Fibroblast of mammary gland (primary cell): ENCODE measurements around the gene PTPRD.

Experiments
- DNase-seq: peaks from one replicate; pipeline ENCODE4 v3.0.0-alpha.2; 2010; ENCODE audit warnings: low read depth
- H3K4me3 ChIP-seq: 2 replicates; pipeline ENCODE4 v1.5.1; 2011; ENCODE audit warnings: low read depth, mild to moderate bottlenecking, low read length, moderate library complexity; ENCODE audit not compliant: control insufficient read depth
- TF ChIP-seq, protein P1 (sequence below): conservative IDR thresholded peaks from 2 replicates; pipeline ENCODE4 v1.5.1; 2011; ENCODE audit warnings: low read depth, low read length, inconsistent platforms; ENCODE audit not compliant: control insufficient read depth, insufficient read depth

Gene PTPRD

DNA sequence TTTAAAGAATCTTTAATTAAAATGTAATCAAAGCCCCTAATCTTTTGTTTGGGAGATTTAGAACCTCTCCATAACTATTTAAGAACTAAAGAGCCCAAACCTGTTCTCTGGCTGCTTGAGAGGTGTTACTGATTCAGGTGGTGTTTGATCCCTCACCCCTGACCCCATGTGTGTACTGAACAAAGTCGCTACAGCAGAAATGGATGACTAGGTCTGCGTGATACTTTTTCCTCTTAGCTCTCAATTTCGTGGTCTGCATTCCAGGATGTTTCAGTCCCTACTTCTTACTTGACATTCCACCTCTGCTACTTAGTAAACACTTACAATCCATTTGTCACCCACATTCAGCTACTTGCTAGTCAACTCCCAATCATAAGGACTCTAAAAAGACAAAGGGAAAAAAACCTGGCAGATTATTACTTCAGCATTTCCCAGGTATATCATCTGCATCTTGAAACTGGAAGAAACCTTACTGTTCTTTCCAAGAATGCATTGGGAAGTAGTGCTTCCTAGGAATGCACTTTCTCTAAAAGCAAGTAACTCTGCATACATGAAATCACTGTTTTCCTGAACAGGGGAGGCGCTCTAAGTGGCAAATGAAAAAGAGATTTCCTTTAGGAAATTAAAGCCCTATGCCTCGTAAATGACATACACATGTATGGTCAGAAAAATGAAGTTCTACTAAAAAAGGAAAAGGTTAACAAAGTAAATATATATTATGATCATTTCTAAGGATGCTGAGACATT lies 1091.6 kb downstream of the PTPRD start:
- TF ChIP-seq, protein P1, sequence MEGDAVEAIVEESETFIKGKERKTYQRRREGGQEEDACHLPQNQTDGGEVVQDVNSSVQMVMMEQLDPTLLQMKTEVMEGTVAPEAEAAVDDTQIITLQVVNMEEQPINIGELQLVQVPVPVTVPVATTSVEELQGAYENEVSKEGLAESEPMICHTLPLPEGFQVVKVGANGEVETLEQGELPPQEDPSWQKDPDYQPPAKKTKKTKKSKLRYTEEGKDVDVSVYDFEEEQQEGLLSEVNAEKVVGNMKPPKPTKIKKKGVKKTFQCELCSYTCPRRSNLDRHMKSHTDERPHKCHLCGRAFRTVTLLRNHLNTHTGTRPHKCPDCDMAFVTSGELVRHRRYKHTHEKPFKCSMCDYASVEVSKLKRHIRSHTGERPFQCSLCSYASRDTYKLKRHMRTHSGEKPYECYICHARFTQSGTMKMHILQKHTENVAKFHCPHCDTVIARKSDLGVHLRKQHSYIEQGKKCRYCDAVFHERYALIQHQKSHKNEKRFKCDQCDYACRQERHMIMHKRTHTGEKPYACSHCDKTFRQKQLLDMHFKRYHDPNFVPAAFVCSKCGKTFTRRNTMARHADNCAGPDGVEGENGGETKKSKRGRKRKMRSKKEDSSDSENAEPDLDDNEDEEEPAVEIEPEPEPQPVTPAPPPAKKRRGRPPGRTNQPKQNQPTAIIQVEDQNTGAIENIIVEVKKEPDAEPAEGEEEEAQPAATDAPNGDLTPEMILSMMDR = no peak
- H3K4me3 ChIP-seq = no peak overlapping the region
- DNase-seq = no peak

DNA sequence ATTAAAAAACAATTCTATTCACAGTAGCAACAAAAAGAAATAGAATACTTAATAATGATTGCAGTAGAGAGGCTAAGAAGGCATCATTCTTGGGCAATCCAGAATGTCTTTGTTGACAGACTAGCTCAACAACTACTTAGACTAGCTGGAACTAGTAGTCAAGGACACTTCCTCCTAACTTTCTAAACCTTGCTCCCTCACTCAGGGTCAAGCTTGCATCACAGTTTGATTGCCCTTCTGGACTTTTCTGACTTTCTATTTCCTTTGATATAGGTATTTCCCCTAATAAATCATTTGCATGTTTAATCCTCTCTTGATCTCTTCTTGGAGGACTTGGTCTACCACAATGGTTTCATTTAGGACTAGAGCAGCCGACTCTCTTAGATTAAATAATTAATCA lies 1107.9 kb downstream of the PTPRD start:
- no peak for DNase-seq
- TF ChIP-seq, protein P1 = no peak
- no peak overlapping the region for H3K4me3 ChIP-seq

DNA sequence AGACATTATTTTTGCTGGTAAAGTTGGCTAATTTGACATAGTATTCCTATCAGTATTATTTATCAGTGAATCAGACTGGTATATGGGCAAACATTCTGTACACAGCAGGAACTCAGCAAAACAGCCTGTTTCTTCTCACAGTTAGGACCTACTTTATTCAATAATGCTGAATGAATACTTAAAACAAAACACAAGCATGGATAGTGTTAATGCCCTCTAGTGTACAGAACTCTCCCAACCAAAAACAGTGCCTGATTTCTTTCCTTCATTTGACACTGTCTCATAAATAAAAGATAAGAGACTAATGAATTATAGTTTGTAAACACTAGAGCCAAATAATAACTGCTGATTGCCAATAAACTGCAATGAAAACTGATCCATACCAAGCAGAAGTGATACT lies 1113.3 kb downstream of the PTPRD start:
- H3K4me3 ChIP-seq = no peak overlapping the region
- DNase-seq = no peak
- TF ChIP-seq, protein P1 = no peak

DNA sequence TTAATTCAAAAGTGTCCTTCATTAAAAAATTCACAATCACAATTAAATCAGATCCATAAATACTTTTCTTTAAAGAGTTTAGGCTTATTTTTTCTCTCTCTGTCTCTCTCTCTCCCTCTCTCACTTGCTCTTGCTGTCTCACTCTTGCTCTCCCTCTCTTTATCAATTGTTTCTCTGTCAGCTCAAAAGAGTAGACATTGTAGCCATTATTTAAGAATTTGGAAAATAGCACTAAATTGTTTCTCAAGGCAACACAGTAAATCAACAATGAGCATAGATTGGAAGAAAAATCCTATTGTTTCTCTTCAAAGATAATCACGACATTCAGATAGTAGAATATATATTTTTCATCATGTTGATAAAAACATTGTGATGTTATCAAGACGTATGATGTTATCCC lies 1114.0 kb downstream of the PTPRD start:
- DNase-seq = no peak
- TF ChIP-seq, protein P1 = no peak
- no peak overlapping the region for H3K4me3 ChIP-seq

DNA sequence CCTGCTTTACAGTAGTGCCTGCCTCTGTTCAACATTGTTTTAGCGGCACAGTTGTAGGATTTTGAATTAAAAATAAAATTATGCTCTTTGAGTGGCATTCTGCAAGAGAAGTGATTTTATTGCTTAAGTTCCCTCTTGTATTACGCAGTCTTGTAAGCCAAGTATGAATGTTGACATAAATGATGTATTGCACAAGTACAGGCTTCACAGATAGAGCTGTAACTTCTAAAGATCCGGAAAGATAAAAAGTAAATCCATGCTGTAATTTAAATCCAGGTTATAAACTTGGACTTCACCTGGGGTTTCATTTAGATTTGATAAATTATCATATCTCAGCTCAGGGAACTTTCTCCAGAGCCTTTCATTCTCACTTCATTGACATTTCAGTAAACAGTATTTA lies 1114.7 kb downstream of the PTPRD start:
- TF ChIP-seq, protein P1 = no peak
- H3K4me3 ChIP-seq = no peak overlapping the region
- no peak for DNase-seq

DNA sequence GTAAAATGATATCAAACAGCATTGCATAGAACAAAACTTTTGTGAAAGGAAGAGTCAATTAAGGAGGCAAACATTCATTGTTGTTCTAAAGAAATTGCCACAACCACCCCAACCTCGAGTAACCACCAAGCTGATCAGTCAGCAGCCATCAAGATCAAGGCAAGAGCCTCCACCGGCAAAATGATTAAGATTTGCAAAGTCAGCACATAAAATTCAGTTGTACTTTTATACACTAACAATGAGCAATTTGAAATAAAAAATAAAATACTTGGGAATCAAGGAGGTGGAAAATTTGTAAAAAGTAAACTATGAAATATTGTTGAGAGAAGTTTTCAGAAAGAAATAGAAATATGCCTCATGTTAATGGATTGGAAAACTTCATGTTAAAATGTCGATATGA lies 1118.5 kb downstream of the PTPRD start:
- no peak overlapping the region for H3K4me3 ChIP-seq
- TF ChIP-seq, protein P1 = no peak
- DNase-seq = no peak
